ENCODE data around the gene MYO18B.

MYO18B gene

DNA sequence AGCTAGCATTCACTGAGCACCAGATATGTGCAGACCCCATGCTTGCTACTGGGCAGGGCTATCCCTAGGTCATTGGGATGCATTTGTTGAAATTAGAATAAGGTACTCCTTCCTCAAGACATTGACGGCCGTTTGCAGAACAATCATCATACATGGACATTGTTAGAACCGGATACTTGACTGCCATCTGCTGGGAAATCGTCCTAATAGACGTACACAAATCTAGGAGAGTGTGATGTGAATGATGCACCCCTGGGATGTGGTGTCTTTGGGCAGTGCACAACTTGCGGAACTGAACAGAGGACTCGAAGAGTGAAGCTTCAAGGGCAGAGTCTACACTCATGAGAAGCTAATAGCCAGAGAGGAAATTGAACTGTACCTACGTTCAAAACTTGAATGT lies 35.9 kb downstream of the MYO18B start:
- Histone ChIP-seq H3K9me3 (ENCODE audit: low read length) (no peaks in the 10 kb centered on the region), H3K4me1 (ENCODE audit: insufficient read depth, low read length) (no peaks in the 10 kb centered on the region), H3K4me3 (ENCODE audit: low read length) (no peak overlapping the region), H2AFZ (ENCODE audit: low read depth, low read length) (no peak overlapping the region), H3K36me3 (ENCODE audit: insufficient read depth, low read length) (no peaks in the 10 kb centered on the region), H3K27me3 (ENCODE audit: insufficient read depth, low read length) (no peaks in the 10 kb centered on the region)

DNA sequence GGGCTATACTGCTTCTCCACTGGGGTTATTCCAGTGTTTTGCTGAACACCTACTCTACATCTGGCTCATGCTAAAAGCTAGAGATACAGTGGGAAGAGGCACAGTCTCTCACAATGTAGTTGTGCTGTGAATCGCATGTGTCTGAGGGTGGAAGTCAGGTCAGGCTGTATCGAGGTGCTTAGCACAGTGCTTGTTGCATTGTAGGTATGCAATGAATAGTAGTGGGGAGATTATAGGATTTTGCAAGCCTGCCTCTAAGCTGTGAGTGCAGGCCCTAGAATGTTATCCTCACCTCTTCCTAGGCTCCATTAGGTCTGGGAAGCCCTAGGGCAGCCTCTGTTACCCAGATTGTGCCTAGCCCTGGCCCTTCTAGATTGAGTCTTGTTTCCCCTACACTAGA lies 37.4 kb downstream of the MYO18B start:
- no peaks in the 10 kb centered on the region for H3K36me3 ChIP-seq (ENCODE audit: insufficient read depth, low read length)
- H3K27me3 ChIP-seq (ENCODE audit: insufficient read depth, low read length), result no peaks in the 10 kb centered on the region
- H3K9me3 ChIP-seq (ENCODE audit: low read length), result no peaks in the 10 kb centered on the region
- H3K4me3 ChIP-seq (ENCODE audit: low read length), result no peak overlapping the region
- H3K4me1 ChIP-seq (ENCODE audit: insufficient read depth, low read length), result no peaks in the 10 kb centered on the region
- no peak overlapping the region for H2AFZ ChIP-seq (ENCODE audit: low read depth, low read length)

DNA sequence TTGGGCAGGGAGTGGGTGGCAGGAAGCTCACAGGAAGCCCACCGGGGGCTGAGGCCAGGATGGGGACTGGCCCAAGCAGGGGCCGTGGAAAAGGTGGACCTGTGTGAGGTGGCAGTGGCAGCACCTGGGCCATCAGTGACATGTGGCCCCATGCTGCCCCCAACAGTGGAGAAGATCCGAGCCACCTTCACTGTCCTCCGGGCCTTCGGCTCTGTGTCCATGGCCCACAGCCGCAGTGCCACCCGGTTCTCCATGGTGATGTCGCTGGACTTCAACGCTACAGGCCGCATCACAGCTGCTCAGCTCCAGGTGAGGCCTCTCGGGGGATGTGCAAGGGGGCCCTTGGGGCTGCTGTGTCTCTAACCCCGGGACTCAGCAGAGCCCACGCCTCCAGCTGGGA lies 37.9 kb downstream of the MYO18B start:
- Histone ChIP-seq H3K9me3 (ENCODE audit: low read length) (no peaks in the 10 kb centered on the region), H3K36me3 (ENCODE audit: insufficient read depth, low read length) (no peaks in the 10 kb centered on the region), H2AFZ (ENCODE audit: low read depth, low read length) (no peak overlapping the region)

DNA sequence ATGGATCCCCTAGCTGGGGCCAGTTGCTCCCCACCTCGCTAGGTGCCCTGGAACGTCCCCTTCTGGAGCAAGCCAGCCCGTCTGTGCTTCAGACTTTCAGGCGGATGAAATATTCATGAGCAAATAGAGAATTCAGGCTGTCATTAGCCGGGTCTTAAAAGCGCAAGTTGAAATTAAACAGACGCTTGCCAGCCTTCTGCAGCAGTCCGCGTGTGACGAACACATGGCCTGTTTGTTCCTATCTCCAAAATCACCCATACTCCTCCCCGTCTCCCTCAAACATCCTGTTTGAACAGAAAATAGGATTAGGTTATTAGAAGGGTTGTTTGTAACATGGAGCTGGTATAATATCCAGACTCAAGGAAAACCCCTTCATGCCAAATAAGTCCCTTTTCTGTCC lies 38.7 kb downstream of the MYO18B start:
- Histone ChIP-seq H2AFZ (ENCODE audit: low read depth, low read length) (no peak overlapping the region), H3K4me3 (ENCODE audit: low read length) (no peak overlapping the region), H3K4me1 (ENCODE audit: insufficient read depth, low read length) (no peaks in the 10 kb centered on the region), H3K27me3 (ENCODE audit: insufficient read depth, low read length) (no peaks in the 10 kb centered on the region), H3K9me3 (ENCODE audit: low read length) (no peaks in the 10 kb centered on the region), H3K36me3 (ENCODE audit: insufficient read depth, low read length) (no peaks in the 10 kb centered on the region)

More for the DNA sequence above, 37.9 kb downstream of the MYO18B start:
- Histone ChIP-seq H3K27me3 (ENCODE audit: insufficient read depth, low read length) (no peaks in the 10 kb centered on the region), H3K4me1 (ENCODE audit: insufficient read depth, low read length) (no peaks in the 10 kb centered on the region), H3K4me3 (ENCODE audit: low read length) (no peak overlapping the region)

DNA sequence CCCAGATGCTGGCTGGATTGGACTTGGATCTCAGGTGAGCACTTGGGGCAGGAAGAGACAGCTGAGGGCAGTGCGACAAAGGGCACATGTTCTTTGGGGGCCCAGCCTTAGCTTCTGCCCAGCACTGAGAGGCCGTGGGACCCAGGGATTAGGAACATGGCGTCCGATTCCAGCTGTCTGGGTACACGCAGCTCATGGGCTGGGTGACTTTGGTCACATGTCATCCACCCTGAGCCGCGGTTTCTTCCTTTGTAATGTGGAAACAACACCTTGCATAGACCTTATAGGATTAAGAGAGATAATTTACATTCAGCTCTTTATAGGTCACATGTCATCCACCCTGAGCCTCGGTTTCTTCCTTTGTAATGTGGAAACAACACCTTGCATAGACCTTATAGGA lies 39.8 kb downstream of the MYO18B start:
- H3K36me3 ChIP-seq (ENCODE audit: insufficient read depth, low read length), result no peaks in the 10 kb centered on the region
- no peaks in the 10 kb centered on the region for H3K4me1 ChIP-seq (ENCODE audit: insufficient read depth, low read length)

DNA sequence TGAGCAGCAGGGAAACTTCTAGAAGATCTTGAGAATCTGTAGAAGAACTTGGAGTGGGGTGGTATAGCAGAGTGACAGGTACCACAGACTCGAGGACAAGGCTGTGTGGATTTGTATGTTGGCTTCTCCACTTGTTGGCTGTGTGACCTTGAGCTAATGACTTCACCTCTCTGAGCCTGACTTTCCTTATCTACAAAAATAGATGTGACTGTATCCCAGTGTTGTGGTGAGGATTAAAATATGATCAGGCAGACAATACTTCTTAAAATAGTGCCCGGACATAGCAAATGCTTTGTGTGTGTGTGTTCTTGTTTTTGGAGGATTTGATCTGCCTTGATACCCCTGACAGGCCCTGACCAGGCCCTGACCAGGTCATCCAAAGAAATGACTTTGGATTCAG lies 40.8 kb downstream of the MYO18B start:
- no peaks in the 10 kb centered on the region for H3K9me3 ChIP-seq (ENCODE audit: low read length)
- no peaks in the 10 kb centered on the region for H3K4me1 ChIP-seq (ENCODE audit: insufficient read depth, low read length)
- H2AFZ ChIP-seq (ENCODE audit: low read depth, low read length), result no peak overlapping the region
- H3K4me3 ChIP-seq (ENCODE audit: low read length), result no peak overlapping the region
- H3K36me3 ChIP-seq (ENCODE audit: insufficient read depth, low read length), result no peaks in the 10 kb centered on the region
- H3K27me3 ChIP-seq (ENCODE audit: insufficient read depth, low read length), result peaks cover under 1% of the 10 kb centered on the region

More for the DNA sequence above, 39.8 kb downstream of the MYO18B start:
- H2AFZ ChIP-seq (ENCODE audit: low read depth, low read length), result no peak overlapping the region
- H3K27me3 ChIP-seq (ENCODE audit: insufficient read depth, low read length), result no peaks in the 10 kb centered on the region
- H3K4me3 ChIP-seq (ENCODE audit: low read length), result no peak overlapping the region
- no peaks in the 10 kb centered on the region for H3K9me3 ChIP-seq (ENCODE audit: low read length)

DNA sequence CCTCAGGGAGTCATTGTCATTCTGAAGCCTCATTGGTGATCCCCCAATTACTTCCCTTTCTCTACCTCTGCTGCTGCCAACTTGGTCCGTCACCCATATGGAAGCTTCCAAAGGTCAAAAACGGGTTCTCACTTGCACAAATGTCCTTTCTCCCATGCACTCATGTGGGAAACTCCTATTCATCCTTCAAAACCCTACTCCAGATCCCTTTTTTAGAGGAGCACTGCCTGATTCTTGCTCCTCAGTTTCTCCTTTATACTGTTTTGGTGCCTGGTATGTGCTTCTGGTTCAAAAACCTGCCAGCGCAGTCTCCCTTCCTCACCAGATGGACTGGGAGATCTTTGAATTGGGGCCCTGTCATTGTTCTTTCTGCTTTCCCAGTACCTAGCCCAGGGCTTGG lies 41.9 kb downstream of the MYO18B start:
- Histone ChIP-seq H2AFZ (ENCODE audit: low read depth, low read length) (no peak overlapping the region), H3K36me3 (ENCODE audit: insufficient read depth, low read length) (no peaks in the 10 kb centered on the region)

DNA sequence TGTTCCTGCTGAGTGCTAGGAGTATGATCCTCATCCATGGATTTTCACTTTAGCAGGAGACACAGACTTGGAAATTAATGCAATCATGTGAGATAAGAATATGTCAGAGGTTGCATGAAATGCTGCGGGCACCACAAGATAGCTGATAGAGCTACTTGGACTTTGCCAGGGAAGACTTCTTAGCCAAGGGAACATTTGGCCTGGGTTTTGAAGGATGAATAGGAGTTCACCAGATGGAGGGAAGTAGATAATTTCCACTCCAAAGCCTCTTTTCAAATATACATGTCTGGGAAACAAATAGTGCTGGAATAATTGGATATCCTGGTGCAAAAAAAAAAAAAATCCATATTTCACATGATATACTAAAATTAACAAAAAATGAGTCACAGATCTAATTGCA lies 44.2 kb downstream of the MYO18B start:
- Histone ChIP-seq H2AFZ (ENCODE audit: low read depth, low read length) (no peak overlapping the region), H3K9me3 (ENCODE audit: low read length) (no peaks in the 10 kb centered on the region), H3K27me3 (ENCODE audit: insufficient read depth, low read length) (peaks cover 10% of the 10 kb centered on the region), H3K4me1 (ENCODE audit: insufficient read depth, low read length) (no peaks in the 10 kb centered on the region), H3K4me3 (ENCODE audit: low read length) (no peak overlapping the region), H3K36me3 (ENCODE audit: insufficient read depth, low read length) (no peaks in the 10 kb centered on the region)

More for the DNA sequence above, 41.9 kb downstream of the MYO18B start:
- H3K4me1 ChIP-seq (ENCODE audit: insufficient read depth, low read length), result no peaks in the 10 kb centered on the region
- H3K27me3 ChIP-seq (ENCODE audit: insufficient read depth, low read length), result peaks cover 10% of the 10 kb centered on the region
- no peak overlapping the region for H3K4me3 ChIP-seq (ENCODE audit: low read length)
- H3K9me3 ChIP-seq (ENCODE audit: low read length), result no peaks in the 10 kb centered on the region

DNA sequence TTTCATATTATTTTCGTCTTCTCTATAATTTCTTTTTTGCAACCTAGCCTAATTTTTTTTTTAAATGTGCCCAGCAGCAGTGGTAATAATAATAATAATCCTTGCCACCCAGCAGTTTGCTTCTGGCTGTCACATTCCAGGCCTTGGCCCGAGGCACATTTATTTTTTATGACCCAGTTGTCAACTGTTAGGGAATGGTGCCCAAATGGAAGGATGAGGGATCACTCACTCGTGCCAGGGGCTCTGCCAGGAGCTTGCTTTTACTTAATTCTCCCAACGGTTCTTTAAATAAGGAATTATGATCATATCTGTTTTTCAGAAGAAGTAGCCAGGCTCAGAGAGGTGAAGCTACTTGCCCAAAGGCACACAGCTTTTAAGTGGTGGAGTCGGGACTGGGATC lies 49.6 kb downstream of the MYO18B start:
- H3K36me3 ChIP-seq (ENCODE audit: insufficient read depth, low read length), result no peaks in the 10 kb centered on the region
- H3K9me3 ChIP-seq (ENCODE audit: low read length), result no peaks in the 10 kb centered on the region
- H2AFZ ChIP-seq (ENCODE audit: low read depth, low read length), result no peak overlapping the region
- peaks cover 10% of the 10 kb centered on the region for H3K27me3 ChIP-seq (ENCODE audit: insufficient read depth, low read length)
- H3K4me1 ChIP-seq (ENCODE audit: insufficient read depth, low read length), result no peaks in the 10 kb centered on the region
- H3K4me3 ChIP-seq (ENCODE audit: low read length), result no peak overlapping the region

DNA sequence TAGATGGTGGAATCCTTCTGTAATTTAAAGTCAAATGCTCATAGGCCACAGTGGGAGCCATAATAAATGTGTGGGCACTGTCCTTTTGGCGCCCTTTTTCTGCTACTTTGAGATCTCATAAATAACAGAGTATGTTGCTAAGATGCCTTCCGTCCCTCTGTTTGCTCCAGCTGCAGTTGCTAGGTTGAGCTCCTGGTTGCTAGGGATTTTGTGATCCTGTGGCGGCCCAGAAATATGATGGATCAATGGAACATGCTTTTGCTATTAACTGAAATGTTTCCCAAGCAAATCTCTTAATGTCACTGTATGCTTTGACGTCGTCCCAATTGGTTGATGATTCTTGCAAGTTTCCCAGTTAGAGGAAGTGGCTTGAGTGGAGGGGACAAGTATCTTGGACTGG lies 53.5 kb downstream of the MYO18B start:
- Histone ChIP-seq H3K4me1 (ENCODE audit: insufficient read depth, low read length) (no peaks in the 10 kb centered on the region), H3K9me3 (ENCODE audit: low read length) (no peaks in the 10 kb centered on the region), H3K27me3 (ENCODE audit: insufficient read depth, low read length) (no peaks in the 10 kb centered on the region), H2AFZ (ENCODE audit: low read depth, low read length) (no peak overlapping the region), H3K4me3 (ENCODE audit: low read length) (no peak overlapping the region), H3K36me3 (ENCODE audit: insufficient read depth, low read length) (no peaks in the 10 kb centered on the region)

DNA sequence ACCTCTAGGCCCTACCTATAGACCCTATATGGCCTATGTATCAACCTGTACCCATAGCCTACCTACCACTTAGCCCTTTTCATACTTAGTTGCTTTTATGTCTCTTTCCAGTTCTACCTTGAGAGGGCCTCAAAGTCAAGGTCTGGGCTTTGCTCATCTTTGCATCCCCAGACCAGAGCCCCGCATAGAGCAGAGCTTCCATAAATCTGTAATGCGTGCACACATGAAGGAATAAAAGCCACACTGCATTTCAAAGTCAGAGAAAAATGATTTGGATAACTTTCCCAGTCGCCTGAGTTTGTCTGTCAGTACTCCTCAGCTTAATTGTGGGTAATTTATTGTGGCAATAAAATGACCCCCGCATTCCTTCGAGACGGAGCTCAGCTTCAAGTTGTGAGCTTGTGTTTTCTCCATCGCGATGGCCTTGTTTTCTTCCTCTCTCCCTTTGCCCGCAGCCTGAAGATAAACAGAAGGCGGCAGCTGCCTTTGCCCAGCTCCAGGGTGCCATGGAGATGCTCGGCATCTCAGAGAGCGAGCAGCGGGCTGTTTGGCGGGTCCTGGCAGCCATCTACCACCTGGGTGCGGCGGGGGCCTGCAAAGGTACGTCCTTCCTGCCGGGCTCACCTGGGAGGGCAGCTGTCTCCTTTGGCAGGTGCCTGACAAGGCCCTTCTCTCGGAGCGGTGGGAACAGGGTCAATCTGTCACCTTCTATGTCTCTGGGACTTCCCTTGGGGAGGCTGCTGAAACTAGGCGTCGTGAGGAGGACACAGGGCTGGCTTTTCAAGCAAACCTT lies 55.7 kb downstream of the MYO18B start:
- no peaks in the 10 kb centered on the region for H3K27me3 ChIP-seq (ENCODE audit: insufficient read depth, low read length)
- H3K9me3 ChIP-seq (ENCODE audit: low read length), result no peaks in the 10 kb centered on the region
- no peak overlapping the region for H3K4me3 ChIP-seq (ENCODE audit: low read length)
- no peaks in the 10 kb centered on the region for H3K36me3 ChIP-seq (ENCODE audit: insufficient read depth, low read length)
- H3K4me1 ChIP-seq (ENCODE audit: insufficient read depth, low read length), result no peaks in the 10 kb centered on the region
- no peak overlapping the region for H2AFZ ChIP-seq (ENCODE audit: low read depth, low read length)

DNA sequence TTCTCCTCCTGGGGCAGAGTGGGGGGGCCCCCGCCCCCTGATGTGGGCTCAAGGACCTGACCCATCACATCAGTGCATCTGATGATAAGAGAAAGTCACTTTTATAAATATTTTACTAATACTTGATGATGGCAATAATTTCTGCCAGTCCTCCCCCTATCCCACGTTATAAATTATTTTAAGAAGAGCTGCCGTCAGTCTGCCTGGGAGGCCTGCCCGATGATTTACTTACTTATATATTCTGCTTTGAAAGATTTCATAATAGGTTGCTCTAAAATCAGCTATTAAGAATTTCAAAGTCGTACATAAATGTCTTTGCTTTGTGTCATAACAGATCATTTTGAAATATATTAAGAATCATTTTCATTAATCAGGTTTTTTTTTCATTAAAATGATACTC lies 58.8 kb downstream of the MYO18B start:
- no peaks in the 10 kb centered on the region for H3K27me3 ChIP-seq (ENCODE audit: insufficient read depth, low read length)
- no peaks in the 10 kb centered on the region for H3K4me1 ChIP-seq (ENCODE audit: insufficient read depth, low read length)
- H3K9me3 ChIP-seq (ENCODE audit: low read length), result no peaks in the 10 kb centered on the region
- H2AFZ ChIP-seq (ENCODE audit: low read depth, low read length), result no peak overlapping the region
- no peaks in the 10 kb centered on the region for H3K36me3 ChIP-seq (ENCODE audit: insufficient read depth, low read length)
- no peak overlapping the region for H3K4me3 ChIP-seq (ENCODE audit: low read length)

DNA sequence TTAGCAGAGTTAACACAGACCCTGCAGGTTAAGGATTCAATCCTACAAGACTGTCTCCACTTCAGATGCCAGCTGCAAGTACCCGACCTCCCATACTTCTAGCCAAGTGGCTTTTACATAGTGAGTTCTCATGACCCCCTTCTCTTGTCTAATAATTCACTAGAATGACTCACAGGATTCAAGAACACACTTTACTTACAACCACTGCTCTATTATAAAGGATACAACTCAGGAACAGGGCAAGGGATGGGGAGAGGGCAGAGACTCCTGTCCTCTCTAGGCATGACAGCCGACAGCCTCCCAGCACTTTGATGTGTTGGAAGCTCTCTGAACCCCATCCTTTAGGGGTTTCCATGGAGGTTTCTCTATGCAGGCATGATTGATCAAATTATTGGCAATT lies 60.0 kb downstream of the MYO18B start:
- no peaks in the 10 kb centered on the region for H3K9me3 ChIP-seq (ENCODE audit: low read length)
- H3K4me3 ChIP-seq (ENCODE audit: low read length), result no peak overlapping the region
- no peak overlapping the region for H2AFZ ChIP-seq (ENCODE audit: low read depth, low read length)
- H3K36me3 ChIP-seq (ENCODE audit: insufficient read depth, low read length), result no peaks in the 10 kb centered on the region
- no peaks in the 10 kb centered on the region for H3K27me3 ChIP-seq (ENCODE audit: insufficient read depth, low read length)
- no peaks in the 10 kb centered on the region for H3K4me1 ChIP-seq (ENCODE audit: insufficient read depth, low read length)

DNA sequence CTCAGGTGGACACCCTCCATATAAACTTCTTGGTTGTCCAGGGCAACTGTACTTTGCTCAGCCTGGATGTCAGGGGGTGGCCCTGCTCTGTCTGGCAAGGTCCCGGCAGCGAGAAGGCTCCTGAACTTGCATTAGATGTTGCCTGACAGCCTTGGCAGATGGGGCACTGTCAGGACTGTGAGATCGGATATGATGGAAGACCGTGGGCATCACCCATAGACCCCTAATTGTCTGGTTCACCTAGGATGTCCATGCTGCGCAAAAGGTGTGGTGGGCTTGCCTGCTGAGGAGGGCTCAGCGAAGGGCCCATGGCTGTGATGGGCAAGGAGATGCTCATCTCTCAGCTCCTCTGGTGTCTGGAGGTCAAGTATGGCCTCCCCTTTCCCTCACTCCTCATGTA lies 62.7 kb downstream of the MYO18B start:
- Histone ChIP-seq H3K4me3 (ENCODE audit: low read length) (no peak overlapping the region), H3K27me3 (ENCODE audit: insufficient read depth, low read length) (no peaks in the 10 kb centered on the region), H3K4me1 (ENCODE audit: insufficient read depth, low read length) (no peaks in the 10 kb centered on the region), H2AFZ (ENCODE audit: low read depth, low read length) (no peak overlapping the region), H3K36me3 (ENCODE audit: insufficient read depth, low read length) (no peaks in the 10 kb centered on the region), H3K9me3 (ENCODE audit: low read length) (no peaks in the 10 kb centered on the region)

Measured in neuron (in vitro differentiated cells).